Measurements from ENCODE around the gene PCNT. TPM values are rescaled to one million over a fixed set of nuclear protein-coding genes. Genes with fewer than 3 reads are reported as not detected.

Gene PCNT
- total RNA-seq, 1 donor from 2014 or later, result 53.3 TPM

GRCh38 chr21:46437096-46437498, 113.1 kb downstream of the PCNT start:
- Mint-ChIP-seq H3K4me3 (ENCODE audit: low read depth) (no peak overlapping the region), H3K36me3 (ENCODE audit: insufficient read depth) (peaks cover 25% of the 10 kb centered on the region), H3K4me1 (ENCODE audit: low read depth) (no peaks in the 10 kb centered on the region), H3K9me3 (ENCODE audit: low read depth) (no peaks in the 10 kb centered on the region), H3K27me3 (no peaks in the 10 kb centered on the region), H3K27ac (peak overlapping the region; percentile 13)
- no peak for DNase-seq (ENCODE audit: low spot score, unreplicated experiment)
- no peak for TF ChIP-seq CTCF (IDR thresholded peaks at IDR 0.05; ENCODE audit: unreplicated experiment)

GRCh38 chr21:46437511-46437910, 113.6 kb downstream of the PCNT start:
- Mint-ChIP-seq H3K27ac (peak overlapping the region; percentile 13), H3K4me3 (ENCODE audit: low read depth) (no peak overlapping the region), H3K36me3 (ENCODE audit: insufficient read depth) (peaks cover 26% of the 10 kb centered on the region), H3K4me1 (ENCODE audit: low read depth) (peaks cover 2% of the 10 kb centered on the region), H3K27me3 (no peaks in the 10 kb centered on the region), H3K9me3 (ENCODE audit: low read depth) (no peaks in the 10 kb centered on the region)
- TF ChIP-seq CTCF (IDR thresholded peaks at IDR 0.05; ENCODE audit: unreplicated experiment), result no peak
- DNase-seq (ENCODE audit: low spot score, unreplicated experiment), result no peak

- no peak for DNase-seq (ENCODE audit: low spot score, unreplicated experiment)
- no peak for TF ChIP-seq CTCF (IDR thresholded peaks at IDR 0.05; ENCODE audit: unreplicated experiment)
- H3K27me3 Mint-ChIP-seq, result no peaks in the 10 kb centered on the region
- no peak overlapping the region for H3K27ac Mint-ChIP-seq
- no peak overlapping the region for H3K4me3 Mint-ChIP-seq (ENCODE audit: low read depth)
- H3K36me3 Mint-ChIP-seq (ENCODE audit: insufficient read depth), result peaks cover 27% of the 10 kb centered on the region
- H3K9me3 Mint-ChIP-seq (ENCODE audit: low read depth), result no peaks in the 10 kb centered on the region
- peaks cover 3% of the 10 kb centered on the region for H3K4me1 Mint-ChIP-seq (ENCODE audit: low read depth)
These were observed 114.3 kb downstream of the PCNT start for GRCh38 chr21:46438241-46438640.

- Mint-ChIP-seq H3K36me3 (ENCODE audit: insufficient read depth) (peaks cover 28% of the 10 kb centered on the region), H3K4me1 (ENCODE audit: low read depth) (peaks cover 3% of the 10 kb centered on the region), H3K4me3 (ENCODE audit: low read depth) (no peak overlapping the region), H3K9me3 (ENCODE audit: low read depth) (no peaks in the 10 kb centered on the region), H3K27me3 (no peaks in the 10 kb centered on the region), H3K27ac (no peak overlapping the region)
- TF ChIP-seq CTCF (IDR thresholded peaks at IDR 0.05; ENCODE audit: unreplicated experiment), result no peak
- DNase-seq (ENCODE audit: low spot score, unreplicated experiment), result no peak
These were observed 116.0 kb downstream of the PCNT start for GRCh38 chr21:46439906-46440305.

GRCh38 chr21:46441331-46441730, 117.4 kb downstream of the PCNT start:
- no peaks in the 10 kb centered on the region for H3K9me3 Mint-ChIP-seq (ENCODE audit: low read depth)
- H3K27me3 Mint-ChIP-seq, result no peaks in the 10 kb centered on the region
- no peak for TF ChIP-seq CTCF (IDR thresholded peaks at IDR 0.05; ENCODE audit: unreplicated experiment)
- DNase-seq (ENCODE audit: low spot score, unreplicated experiment), result no peak
- peaks cover 31% of the 10 kb centered on the region for H3K36me3 Mint-ChIP-seq (ENCODE audit: insufficient read depth)
- no peak overlapping the region for H3K4me3 Mint-ChIP-seq (ENCODE audit: low read depth)
- H3K27ac Mint-ChIP-seq, result no peak overlapping the region
- H3K4me1 Mint-ChIP-seq (ENCODE audit: low read depth), result peaks cover 3% of the 10 kb centered on the region
